Mesangial cell (primary cell): ENCODE results near the gene SYDE2. TPM values are rescaled to one million over a fixed set of nuclear protein-coding genes. Genes with fewer than 3 reads are reported as not detected.

Experiments
- total RNA-seq: library from RNA; depleted of rRNA; stranded (reverse); fragments of >200 nt; gene quantifications from 2 replicates; pipeline ENCODE4 v1.2.3, GENCODE V29; 2015

Gene SYDE2
- total RNA-seq = 2.4 and 5.2 TPM in 2 replicates

DNA sequence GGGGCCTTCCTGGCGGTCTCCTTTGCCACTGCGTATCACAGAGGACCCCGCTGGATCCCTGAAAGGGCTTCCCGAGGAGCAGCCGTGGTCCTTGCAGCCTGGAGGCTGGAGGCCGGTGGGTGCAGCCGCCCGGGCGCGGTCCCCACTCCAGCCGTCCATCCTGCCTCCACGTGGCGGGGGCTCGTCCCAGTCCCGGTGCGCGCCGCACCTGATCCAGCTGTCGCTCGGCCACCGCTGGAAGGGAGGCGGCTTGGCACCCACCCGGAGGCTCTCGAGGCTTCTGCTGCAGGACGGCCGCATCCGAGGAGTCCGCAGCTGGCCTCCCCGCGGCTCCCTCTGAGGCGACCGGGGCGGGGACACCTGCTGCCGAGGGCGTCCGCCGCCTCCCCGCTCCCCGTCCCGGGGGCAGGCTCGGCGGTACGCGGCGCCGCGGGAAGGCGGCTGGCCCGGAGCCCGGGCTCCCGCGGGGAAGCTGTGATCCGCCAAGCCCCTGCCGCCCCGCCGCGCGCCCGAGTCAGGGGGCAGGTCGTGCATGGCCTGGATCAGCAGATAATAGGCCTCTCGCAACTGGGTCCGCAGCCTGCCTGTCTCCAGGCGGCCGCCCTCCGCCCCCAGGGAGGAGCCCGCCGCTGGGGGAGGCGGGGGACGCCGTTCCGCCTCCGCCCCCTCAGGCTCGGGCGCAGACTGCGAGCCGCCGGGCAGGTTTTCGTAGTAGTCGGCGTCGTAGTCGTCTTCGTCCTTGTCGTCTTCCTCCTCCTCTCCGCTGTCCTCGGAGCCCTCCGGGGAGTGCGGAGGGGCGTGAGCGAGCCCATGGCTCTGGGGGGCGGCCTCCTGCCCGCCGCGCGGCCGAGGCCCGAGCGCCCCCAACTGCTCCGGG, at the start of gene SYDE2:
SYDE2 (minus strand) TSS at position 554 of the 877 bp plus-strand sequence; CDS start at position 534, 20 bp downstream.

Other genes with a start within 250 kb of the SYDE2 start
- 0.49 and 1.3 TPM in 2 replicates for gene MCOLN2, start 203.9 kb downstream of the SYDE2 start, total RNA-seq
- gene MCOLN3, start 152.5 kb downstream of the SYDE2 start, total RNA-seq = 0.33 and 1.0 TPM in 2 replicates
- 16.2 and 16.3 TPM in 2 replicates for gene C1orf52, start 58.6 kb upstream of the SYDE2 start, total RNA-seq
- 20.9 and 29.8 TPM in 2 replicates for gene BCL10, start 75.6 kb upstream of the SYDE2 start, total RNA-seq